HL-60 (cell line): ENCODE results near the gene EXOSC2.
A peak's percentile ranks its signal among the peaks of the same experiment; 100 is the strongest.

ENCODE experiments used
- DNase-seq, 2 experiments: peaks; one replicate each; pipeline ENCODE4 v3.0.0-alpha.2; 2010 to 2020; ENCODE audit warnings: low read depth in 1 of 2, low spot score in 1 of 2
- H3K27ac ChIP-seq: fragments of 250-450 bp; sonication (Bioruptor Pico); replicated peaks from 2 replicates; pipeline ENCODE4 v1.5.1; 2020; ENCODE audit warnings: mild to moderate bottlenecking, moderate library complexity
- H3K27me3 ChIP-seq: fragments of 250-450 bp; sonication (Bioruptor Pico); 2 replicates; pipeline ENCODE4 v1.5.1; 2021; ENCODE audit warnings: mild to moderate bottlenecking, moderate library complexity; ENCODE audit not compliant: insufficient read depth, poor library complexity, severe bottlenecking
- H3K4me3 ChIP-seq: replicated peaks from 2 replicates; pipeline ENCODE4 v1.5.1; 2011; ENCODE audit warnings: mild to moderate bottlenecking, control low read depth, low read length; ENCODE audit not compliant: insufficient read depth
- GABPA ChIP-seq: IDR thresholded peaks from 2 replicates; pipeline ENCODE4 v1.6.1; 2012; ENCODE audit warnings: low read depth
- POLR2AphosphoS5 ChIP-seq: IDR thresholded peaks from 2 replicates; pipeline ENCODE4 v1.6.1; 2012; ENCODE audit warnings: low read depth
- REST ChIP-seq: IDR thresholded peaks from 2 replicates; pipeline ENCODE4 v1.6.1; 2012; ENCODE audit warnings: low read depth; ENCODE audit not compliant: insufficient replicate concordance
- SPI1 ChIP-seq: IDR thresholded peaks from 2 replicates; pipeline ENCODE4 v1.6.1; 2012; ENCODE audit warnings: low read depth, mild to moderate bottlenecking, borderline replicate concordance
- long read RNA-seq: library from polyadenylated mRNA; unstranded; transcript quantifications from one replicate; pipeline ENCODE4 v2.0.0, GENCODE V29; 2020
- TF ChIP-seq, protein P1 (sequence below): IDR thresholded peaks from one replicate; pipeline ENCODE4 v1.5.1; 2011; ENCODE audit warnings: low read length, control low read depth, inconsistent platforms; ENCODE audit not compliant: insufficient read depth

The EXOSC2 gene
- long read RNA-seq, transcript EXOSC2-211 (8 exons, 1,956 nt) = minor isoform, 6 of 175 reads
- long read RNA-seq, transcript EXOSC2-204 (9 exons, 2,040 nt) = major isoform, 146 of 175 reads
- long read RNA-seq, partial matches to known transcripts = 1 of 175 reads
- long read RNA-seq, other reads (novel, unspliced or antisense) = 16 of 175 reads

DNA sequence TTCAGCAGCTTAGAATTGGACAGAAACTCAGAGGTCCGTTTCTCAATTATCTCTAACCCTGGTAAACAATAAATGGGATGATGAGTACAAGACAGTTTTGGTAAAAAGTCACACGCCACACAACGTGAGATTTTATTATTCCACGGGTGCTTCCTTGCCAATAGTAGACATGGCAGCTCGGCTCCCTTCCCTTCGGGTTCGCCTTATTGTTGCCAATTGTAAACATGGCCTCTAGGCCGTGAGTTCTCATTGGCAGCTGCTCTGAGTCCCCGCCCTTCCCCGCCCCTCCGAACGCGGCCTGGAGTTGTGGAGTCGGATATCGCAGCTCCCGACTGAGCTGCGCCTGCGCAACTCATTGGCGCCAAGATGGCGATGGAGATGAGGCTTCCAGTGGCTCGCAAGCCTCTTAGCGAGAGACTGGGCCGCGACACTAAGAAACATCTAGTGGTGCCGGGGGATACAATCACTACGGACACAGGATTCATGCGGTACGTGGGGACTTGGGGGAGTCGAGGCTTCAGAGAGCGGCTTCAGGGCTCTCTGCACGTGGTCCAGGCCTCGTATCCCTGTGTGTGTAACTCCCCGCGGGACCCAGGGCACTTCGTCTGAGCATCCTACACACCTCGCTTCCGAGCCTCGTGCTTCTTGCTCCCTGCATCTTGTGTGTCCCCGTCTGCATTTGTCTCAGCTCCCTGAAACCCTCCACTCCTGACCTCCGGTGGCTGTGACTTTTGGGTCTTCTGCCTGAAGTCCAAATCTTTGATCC is at the start of gene EXOSC2:
EXOSC2 (plus strand) TSS at position 355 of the 766 bp plus-strand sequence; CDS start at position 367, 12 bp downstream.
- Histone ChIP-seq H3K27me3 (no peaks in the 10 kb centered on the region), H3K27ac (peak within 1 kb of the TSS; percentile 84), H3K4me3 (peak within 1 kb of the TSS; percentile 79)
- TF ChIP-seq GABPA = no peak
- no peak for TF ChIP-seq SPI1
- TF ChIP-seq, protein P1, sequence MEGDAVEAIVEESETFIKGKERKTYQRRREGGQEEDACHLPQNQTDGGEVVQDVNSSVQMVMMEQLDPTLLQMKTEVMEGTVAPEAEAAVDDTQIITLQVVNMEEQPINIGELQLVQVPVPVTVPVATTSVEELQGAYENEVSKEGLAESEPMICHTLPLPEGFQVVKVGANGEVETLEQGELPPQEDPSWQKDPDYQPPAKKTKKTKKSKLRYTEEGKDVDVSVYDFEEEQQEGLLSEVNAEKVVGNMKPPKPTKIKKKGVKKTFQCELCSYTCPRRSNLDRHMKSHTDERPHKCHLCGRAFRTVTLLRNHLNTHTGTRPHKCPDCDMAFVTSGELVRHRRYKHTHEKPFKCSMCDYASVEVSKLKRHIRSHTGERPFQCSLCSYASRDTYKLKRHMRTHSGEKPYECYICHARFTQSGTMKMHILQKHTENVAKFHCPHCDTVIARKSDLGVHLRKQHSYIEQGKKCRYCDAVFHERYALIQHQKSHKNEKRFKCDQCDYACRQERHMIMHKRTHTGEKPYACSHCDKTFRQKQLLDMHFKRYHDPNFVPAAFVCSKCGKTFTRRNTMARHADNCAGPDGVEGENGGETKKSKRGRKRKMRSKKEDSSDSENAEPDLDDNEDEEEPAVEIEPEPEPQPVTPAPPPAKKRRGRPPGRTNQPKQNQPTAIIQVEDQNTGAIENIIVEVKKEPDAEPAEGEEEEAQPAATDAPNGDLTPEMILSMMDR = no peak
- peak; percentile 70 for TF ChIP-seq REST
- TF ChIP-seq POLR2AphosphoS5 = peak; percentile 95
- peak; percentile 95 to 99 for DNase-seq

GRCh38 chr9:130651221-130651620 is 42.4 kb upstream of the EXOSC2 start:
- Histone ChIP-seq H3K27ac (no peak overlapping the region), H3K27me3 (peaks cover 14% of the 10 kb centered on the region), H3K4me3 (no peak overlapping the region)
- DNase-seq = no peak
- TF ChIP-seq, protein P1 = no peak
- no peak for TF ChIP-seq REST
- TF ChIP-seq GABPA = no peak
- no peak for TF ChIP-seq POLR2AphosphoS5
- TF ChIP-seq SPI1 = no peak

- H3K4me3 ChIP-seq = no peak overlapping the region
- no peak overlapping the region for H3K27ac ChIP-seq
- TF ChIP-seq REST (no peak), POLR2AphosphoS5 (no peak), GABPA (no peak), SPI1 (no peak)
- TF ChIP-seq, protein P1 = no peak
- peaks cover 18% of the 10 kb centered on the region for H3K27me3 ChIP-seq
- DNase-seq = no peak
Measured at GRCh38 chr9:130651752-130652151, 41.8 kb upstream of the EXOSC2 start.
